Esophagus (tissue), 2 donors: ENCODE results near the gene TOR2A. TPM values are rescaled to one million over a fixed set of nuclear protein-coding genes. Genes with fewer than 3 reads are reported as not detected.

Experiments used
- H3K27ac ChIP-seq, 2 donors: one replicate each; pipeline ENCODE4 v1.5.1; 2013; ENCODE audit warnings: low read depth in 2 of 2, mild to moderate bottlenecking in 2 of 2, inconsistent platforms in 1 of 2, low read length in 1 of 2, moderate library complexity in 1 of 2
- H3K27me3 ChIP-seq, 2 donors: one replicate each; pipeline ENCODE4 v1.6.1; 2013; ENCODE audit warnings: low read length in 2 of 2, control low read depth in 1 of 2, mild to moderate bottlenecking in 1 of 2; ENCODE audit not compliant: insufficient read depth in 2 of 2, control insufficient read depth in 1 of 2
- H3K36me3 ChIP-seq, 2 donors: one replicate each; pipeline ENCODE4 v1.6.1; 2013; ENCODE audit warnings: low read length in 1 of 2; ENCODE audit not compliant: control insufficient read depth in 2 of 2, insufficient read depth in 2 of 2
- H3K4me1 ChIP-seq, 2 donors: one replicate each; pipeline ENCODE4 v1.6.1; 2013; ENCODE audit warnings: low read length in 1 of 2; ENCODE audit not compliant: control insufficient read depth in 2 of 2, insufficient read depth in 2 of 2
- H3K4me3 ChIP-seq, 2 donors: one replicate each; pipeline ENCODE4 v1.5.1; 2013; ENCODE audit warnings: low read length in 2 of 2, mild to moderate bottlenecking in 2 of 2, low read depth in 1 of 2, moderate library complexity in 1 of 2
- H3K9me3 ChIP-seq, 2 donors: one replicate each; pipeline ENCODE4 v1.6.1; 2013; ENCODE audit warnings: mild to moderate bottlenecking in 2 of 2, low read depth in 1 of 2, low read length in 1 of 2, moderate library complexity in 1 of 2; ENCODE audit not compliant: control insufficient read depth in 2 of 2, insufficient read depth in 1 of 2
- WGBS, 2 donors: extraction: QIAGEN DNeasy Blood & Tissue Kit; methylation state at CpG; one replicate each; pipeline ENCODE4 v1.1.7; 2013; 5-methylcytosine and 5-hydroxymethylcytosine counted together
- polyA plus RNA-seq, 2 donors: library from polyadenylated mRNA; stranded (reverse); fragments of 200-250 nt; gene quantifications; one replicate each; pipeline ENCODE4 v1.2.3, GENCODE V29; 2013
- donor health status: healthy with polysubstance abuse.
- donor health status: Bipolar disorder and iron deficiency.

Gene TOR2A
- polyA plus RNA-seq, 2 donors = 10.0 to 13.2 TPM

- Histone ChIP-seq H3K36me3 (no peaks in the 10 kb centered on the region), H3K27me3 (no peaks in the 10 kb centered on the region), H3K9me3 (no peaks in the 10 kb centered on the region), H3K4me3 (no peak overlapping the region), H3K4me1 (peaks cover 0 to 2% of the 10 kb centered on the region in 2 donors), H3K27ac (no peak overlapping the region)
- WGBS, 2 donors = 82 to 85% methylated on average over 12 of the region's 12 CpGs
These were observed 29.3 kb downstream of the TOR2A start for GRCh38 chr9:127705577-127706379.

GRCh38 chr9:127703289-127703946, 31.7 kb downstream of the TOR2A start:
- Histone ChIP-seq H3K36me3 (no peaks in the 10 kb centered on the region), H3K27me3 (no peaks in the 10 kb centered on the region), H3K9me3 (no peaks in the 10 kb centered on the region), H3K4me3 (no peak overlapping the region), H3K4me1 (peaks cover 0 to 2% of the 10 kb centered on the region in 2 donors), H3K27ac (no peak overlapping the region)
- 75 to 79% methylated on average over 9 of the region's 9 CpGs for WGBS, 2 donors

- Histone ChIP-seq H3K4me1 (no peaks in the 10 kb centered on the region), H3K4me3 (no peak overlapping the region), H3K9me3 (no peaks in the 10 kb centered on the region), H3K27me3 (no peaks in the 10 kb centered on the region), H3K27ac (no peak overlapping the region), H3K36me3 (no peaks in the 10 kb centered on the region)
- WGBS, 2 donors = 68 to 73% methylated on average over 5 of the region's 5 CpGs
These were observed 34.4 kb downstream of the TOR2A start for GRCh38 chr9:127700594-127701255.

GRCh38 chr9:127700140-127700539, 35.0 kb downstream of the TOR2A start:
- Histone ChIP-seq H3K4me3 (no peak overlapping the region), H3K4me1 (no peaks in the 10 kb centered on the region), H3K9me3 (no peaks in the 10 kb centered on the region), H3K27ac (no peak overlapping the region), H3K27me3 (no peaks in the 10 kb centered on the region), H3K36me3 (no peaks in the 10 kb centered on the region)
- WGBS, 2 donors = 96 to 100% methylated on average over 2 of the region's 2 CpGs

- WGBS, 2 donors = 13 to 17% methylated on average over 41 of the region's 41 CpGs
- H3K36me3 ChIP-seq = no peaks in the 10 kb centered on the region
- H3K4me1 ChIP-seq = no peaks in the 10 kb centered on the region
- no peaks in the 10 kb centered on the region for H3K9me3 ChIP-seq
- H3K27ac ChIP-seq = peak overlapping the region; percentile 80 to 92
- H3K4me3 ChIP-seq = peak overlapping the region; percentile 13 to 34
- H3K27me3 ChIP-seq = no peaks in the 10 kb centered on the region
These were observed 36.0 kb downstream of the TOR2A start for GRCh38 chr9:127698985-127699670.

- Histone ChIP-seq H3K4me3 (no peak overlapping the region), H3K36me3 (peaks cover 0 to 2% of the 10 kb centered on the region in 2 donors), H3K27ac (no peak overlapping the region), H3K9me3 (no peaks in the 10 kb centered on the region), H3K27me3 (no peaks in the 10 kb centered on the region), H3K4me1 (no peaks in the 10 kb centered on the region)
- 94 to 96% methylated on average over 5 of the region's 5 CpGs for WGBS, 2 donors
These were observed 36.7 kb downstream of the TOR2A start for GRCh38 chr9:127698386-127698785.

GRCh38 chr9:127697575-127697974, 37.5 kb downstream of the TOR2A start:
- Histone ChIP-seq H3K27ac (no peak overlapping the region), H3K4me1 (no peaks in the 10 kb centered on the region), H3K9me3 (no peaks in the 10 kb centered on the region), H3K27me3 (no peaks in the 10 kb centered on the region), H3K36me3 (peaks cover 0 to 3% of the 10 kb centered on the region in 2 donors), H3K4me3 (no peak overlapping the region)
- WGBS, 2 donors = 80 to 83% methylated on average over 5 of the region's 5 CpGs

GRCh38 chr9:127694890-127695720, 40.0 kb downstream of the TOR2A start:
- Histone ChIP-seq H3K27me3 (no peaks in the 10 kb centered on the region), H3K36me3 (peaks cover 0 to 6% of the 10 kb centered on the region in 2 donors), H3K9me3 (no peaks in the 10 kb centered on the region), H3K4me3 (no peak overlapping the region), H3K4me1 (no peaks in the 10 kb centered on the region), H3K27ac (no peak overlapping the region)
- 61 to 73% methylated on average over 9 of the region's 9 CpGs for WGBS, 2 donors

GRCh38 chr9:127693697-127694096, 41.4 kb downstream of the TOR2A start:
- Histone ChIP-seq H3K27ac (no peak overlapping the region), H3K27me3 (no peaks in the 10 kb centered on the region), H3K4me1 (no peaks in the 10 kb centered on the region), H3K9me3 (no peaks in the 10 kb centered on the region), H3K36me3 (peaks cover 0 to 6% of the 10 kb centered on the region in 2 donors), H3K4me3 (no peak overlapping the region)
- WGBS, 2 donors = 91 to 95% methylated on average over 4 of the region's 4 CpGs
